ENCODE measurements around the gene PHF11. TPM values are rescaled to one million over a fixed set of nuclear protein-coding genes. Genes with fewer than 3 reads are reported as not detected.

Gene PHF11
- total RNA-seq, 2 donors from 2014 or later, result 16.8 to 21.0 TPM

- Histone ChIP-seq H3K9me3 (ENCODE audit: control insufficient read depth, low read length) (peaks cover 2% of the 10 kb centered on the region), H3K4me3 (ENCODE audit: low read length) (no peak overlapping the region), H3K27ac (ENCODE audit: low read depth, low read length) (no peak overlapping the region), H3K27me3 (ENCODE audit: control insufficient read depth, insufficient read depth, low read length, poor library complexity, severe bottlenecking) (no peaks in the 10 kb centered on the region), H3K36me3 (ENCODE audit: control insufficient read depth, insufficient read depth, low read length) (peaks cover 89% of the 10 kb centered on the region), H3K9ac (ENCODE audit: extremely low read depth, low read length, poor library complexity, severe bottlenecking) (no peak overlapping the region), H3K4me1 (ENCODE audit: control insufficient read depth, insufficient read depth, low read length) (no peaks in the 10 kb centered on the region)
- Mint-ChIP-seq H3K27ac (no peak overlapping the region), H3K27me3 (ENCODE audit: insufficient read depth) (no peaks in the 10 kb centered on the region), H3K36me3 (ENCODE audit: low read depth) (peaks cover 72% of the 10 kb centered on the region), H3K4me1 (peaks cover 4% of the 10 kb centered on the region), H3K4me3 (no peak overlapping the region), H3K9me3 (no peaks in the 10 kb centered on the region)
- WGBS, 2 experiments (ENCODE audit: insufficient coverage in 1 of 2, insufficient read length in 1 of 2), result 97% methylated on average over 2 of the region's 2 CpGs; no CpG with 5 or more reads in 1 of the 2 experiments
- no peak for DNase-seq
- TF ChIP-seq, protein P1, sequence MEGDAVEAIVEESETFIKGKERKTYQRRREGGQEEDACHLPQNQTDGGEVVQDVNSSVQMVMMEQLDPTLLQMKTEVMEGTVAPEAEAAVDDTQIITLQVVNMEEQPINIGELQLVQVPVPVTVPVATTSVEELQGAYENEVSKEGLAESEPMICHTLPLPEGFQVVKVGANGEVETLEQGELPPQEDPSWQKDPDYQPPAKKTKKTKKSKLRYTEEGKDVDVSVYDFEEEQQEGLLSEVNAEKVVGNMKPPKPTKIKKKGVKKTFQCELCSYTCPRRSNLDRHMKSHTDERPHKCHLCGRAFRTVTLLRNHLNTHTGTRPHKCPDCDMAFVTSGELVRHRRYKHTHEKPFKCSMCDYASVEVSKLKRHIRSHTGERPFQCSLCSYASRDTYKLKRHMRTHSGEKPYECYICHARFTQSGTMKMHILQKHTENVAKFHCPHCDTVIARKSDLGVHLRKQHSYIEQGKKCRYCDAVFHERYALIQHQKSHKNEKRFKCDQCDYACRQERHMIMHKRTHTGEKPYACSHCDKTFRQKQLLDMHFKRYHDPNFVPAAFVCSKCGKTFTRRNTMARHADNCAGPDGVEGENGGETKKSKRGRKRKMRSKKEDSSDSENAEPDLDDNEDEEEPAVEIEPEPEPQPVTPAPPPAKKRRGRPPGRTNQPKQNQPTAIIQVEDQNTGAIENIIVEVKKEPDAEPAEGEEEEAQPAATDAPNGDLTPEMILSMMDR (conservative IDR thresholded peaks at IDR 0.05), result no peak
These were observed 58.1 kb downstream of the PHF11 start for GRCh38 chr13:49553888-49554287.

- TF ChIP-seq, protein P1 (conservative IDR thresholded peaks at IDR 0.05), result no peak
- H3K9ac ChIP-seq (ENCODE audit: extremely low read depth, low read length, poor library complexity, severe bottlenecking), result no peak overlapping the region
- H3K4me1 ChIP-seq (ENCODE audit: control insufficient read depth, insufficient read depth, low read length), result no peaks in the 10 kb centered on the region
- H3K9me3 Mint-ChIP-seq, result peaks cover 3% of the 10 kb centered on the region
- no peak overlapping the region for H3K27ac Mint-ChIP-seq
- no peak overlapping the region for H3K4me3 ChIP-seq (ENCODE audit: low read length)
- no peak overlapping the region for H3K4me3 Mint-ChIP-seq
- peaks cover 89% of the 10 kb centered on the region for H3K36me3 ChIP-seq (ENCODE audit: control insufficient read depth, insufficient read depth, low read length)
- H3K9me3 ChIP-seq (ENCODE audit: control insufficient read depth, low read length), result peaks cover 6% of the 10 kb centered on the region
- WGBS, 2 experiments (ENCODE audit: insufficient coverage in 1 of 2, insufficient read length in 1 of 2), result 89% methylated on average over 5 to 11 of the region's 11 CpGs
- peaks cover 4% of the 10 kb centered on the region for H3K4me1 Mint-ChIP-seq
- DNase-seq, result no peak
- H3K27me3 Mint-ChIP-seq (ENCODE audit: insufficient read depth), result no peaks in the 10 kb centered on the region
- no peak overlapping the region for H3K27ac ChIP-seq (ENCODE audit: low read depth, low read length)
- no peaks in the 10 kb centered on the region for H3K27me3 ChIP-seq (ENCODE audit: control insufficient read depth, insufficient read depth, low read length, poor library complexity, severe bottlenecking)
- peaks cover 72% of the 10 kb centered on the region for H3K36me3 Mint-ChIP-seq (ENCODE audit: low read depth)
These were observed 58.6 kb downstream of the PHF11 start for GRCh38 chr13:49554387-49554786.

GRCh38 chr13:49559006-49559405 is 63.3 kb downstream of the PHF11 start:
- no peak overlapping the region for H3K27ac Mint-ChIP-seq

More at GRCh38 chr13:49559006-49559405, 63.3 kb downstream of the PHF11 start:
- no peak overlapping the region for H3K4me3 Mint-ChIP-seq
- peaks cover 14% of the 10 kb centered on the region for H3K9me3 Mint-ChIP-seq
- peaks cover 22% of the 10 kb centered on the region for H3K4me1 Mint-ChIP-seq
- H3K36me3 ChIP-seq (ENCODE audit: control insufficient read depth, insufficient read depth, low read length), result peaks cover 65% of the 10 kb centered on the region
- no peak overlapping the region for H3K4me3 ChIP-seq (ENCODE audit: low read length)
- 75 to 93% methylated on average over 1 to 3 of the region's 3 CpGs for WGBS, 2 experiments (ENCODE audit: insufficient coverage in 1 of 2, insufficient read length in 1 of 2)
- H3K9me3 ChIP-seq (ENCODE audit: control insufficient read depth, low read length), result peaks cover 6% of the 10 kb centered on the region
- H3K36me3 Mint-ChIP-seq (ENCODE audit: low read depth), result peaks cover 50% of the 10 kb centered on the region
- no peaks in the 10 kb centered on the region for H3K27me3 ChIP-seq (ENCODE audit: control insufficient read depth, insufficient read depth, low read length, poor library complexity, severe bottlenecking)
- no peaks in the 10 kb centered on the region for H3K27me3 Mint-ChIP-seq (ENCODE audit: insufficient read depth)
- no peak overlapping the region for H3K27ac ChIP-seq (ENCODE audit: low read depth, low read length)
- no peak for DNase-seq
- peaks cover 7% of the 10 kb centered on the region for H3K4me1 ChIP-seq (ENCODE audit: control insufficient read depth, insufficient read depth, low read length)
- TF ChIP-seq, protein P1 (conservative IDR thresholded peaks at IDR 0.05), result no peak
- H3K9ac ChIP-seq (ENCODE audit: extremely low read depth, low read length, poor library complexity, severe bottlenecking), result no peak overlapping the region
